Ectodermal cell (in vitro differentiated cells): ENCODE results near the gene MEX3C.

Experiments used
- H3K27ac ChIP-seq: 2 replicates; pipeline ENCODE4 v1.7.0; 2013; ENCODE audit warnings: mild to moderate bottlenecking, low read depth, low read length; ENCODE audit not compliant: insufficient read depth, poor library complexity, severe bottlenecking
- H3K27me3 ChIP-seq: 2 replicates; pipeline ENCODE4 v1.7.0; 2013; ENCODE audit warnings: mild to moderate bottlenecking, low read length; ENCODE audit not compliant: insufficient read depth, control insufficient read depth, poor library complexity, severe bottlenecking
- H3K36me3 ChIP-seq: one replicate; pipeline ENCODE4 v1.7.0; 2013; ENCODE audit warnings: low read length; ENCODE audit not compliant: control insufficient read depth, insufficient read depth
- H3K4me1 ChIP-seq: one replicate; pipeline ENCODE4 v1.7.0; 2013; ENCODE audit warnings: low read length; ENCODE audit not compliant: control insufficient read depth, insufficient read depth
- H3K4me3 ChIP-seq: 2 replicates; pipeline ENCODE4 v1.7.0; 2013; ENCODE audit warnings: low read depth, low read length, control low read depth; ENCODE audit not compliant: insufficient read depth
- H3K9me3 ChIP-seq: 2 replicates; pipeline ENCODE4 v1.7.0; 2013; ENCODE audit warnings: mild to moderate bottlenecking, low read length, moderate library complexity; ENCODE audit not compliant: control insufficient read depth
- WGBS, 2 experiments: methylation state at CpG; one replicate each; pipeline ENCODE4 v1.1.7; 2013; ENCODE audit warnings: missing lambda C conversion rate in 2 of 2; 5-methylcytosine and 5-hydroxymethylcytosine counted together

MEX3C gene

DNA sequence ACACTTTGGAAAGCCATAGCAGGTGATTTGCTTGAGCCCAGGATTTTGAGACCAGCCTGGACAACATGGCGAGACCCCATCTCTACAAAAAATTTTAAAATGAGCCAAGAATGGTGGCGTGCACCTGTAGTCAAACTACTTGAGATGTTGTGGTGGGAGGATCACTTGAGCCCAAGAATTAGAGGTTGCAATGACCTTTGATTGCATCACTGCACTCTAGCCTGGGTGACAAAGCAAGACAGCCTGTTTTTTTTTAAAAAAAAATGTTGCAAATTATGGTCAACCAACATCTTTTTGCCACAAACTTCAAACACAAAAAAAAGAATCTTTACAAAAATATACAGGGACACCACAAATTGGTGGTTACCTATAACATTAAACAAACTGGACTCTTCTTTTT is 40.3 kb downstream of the MEX3C start:
- H3K27me3 ChIP-seq: no peaks in the 10 kb centered on the region
- H3K36me3 ChIP-seq: no peaks in the 10 kb centered on the region
- WGBS, 2 experiments: 91 to 95% methylated on average over 2 of the region's 2 CpGs
- no peak overlapping the region for H3K4me3 ChIP-seq
- H3K4me1 ChIP-seq: no peaks in the 10 kb centered on the region
- no peaks in the 10 kb centered on the region for H3K9me3 ChIP-seq
- no peak overlapping the region for H3K27ac ChIP-seq

DNA sequence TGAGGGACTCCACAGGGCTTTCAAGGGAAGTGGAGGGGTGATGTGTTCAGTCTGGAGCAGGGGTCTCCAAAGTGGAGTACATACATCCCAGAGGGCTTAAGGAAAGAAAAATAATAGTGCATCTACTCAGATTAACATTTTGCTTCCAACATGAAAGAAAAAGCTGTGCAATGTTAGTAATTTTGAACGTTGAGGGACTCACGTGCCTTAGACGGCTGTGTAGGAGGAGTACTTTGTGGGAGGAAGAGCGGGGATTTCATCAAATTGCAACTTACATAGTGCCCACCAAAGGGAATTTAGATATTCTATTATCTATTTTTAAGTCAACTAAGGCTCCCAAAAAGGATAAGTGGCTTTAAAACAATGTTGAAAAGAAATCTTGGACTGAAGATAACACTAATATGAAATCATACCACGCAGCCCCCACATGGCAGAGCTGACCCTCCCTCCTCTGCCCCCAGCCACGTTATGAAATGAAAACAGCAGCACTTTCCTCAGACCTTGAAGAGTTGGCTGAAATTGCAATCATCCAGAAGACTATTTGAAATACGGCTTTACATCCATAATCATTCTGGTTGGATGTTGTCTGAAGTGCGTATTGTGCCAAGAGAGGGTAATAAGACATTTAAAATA is 42.9 kb downstream of the MEX3C start:
- H3K27ac ChIP-seq: no peak overlapping the region
- H3K36me3 ChIP-seq: no peaks in the 10 kb centered on the region
- H3K9me3 ChIP-seq: no peaks in the 10 kb centered on the region
- H3K27me3 ChIP-seq: no peaks in the 10 kb centered on the region
- WGBS, 2 experiments: 96% methylated on average over 6 to 8 of the region's 8 CpGs
- H3K4me1 ChIP-seq: no peaks in the 10 kb centered on the region
- no peak overlapping the region for H3K4me3 ChIP-seq

DNA sequence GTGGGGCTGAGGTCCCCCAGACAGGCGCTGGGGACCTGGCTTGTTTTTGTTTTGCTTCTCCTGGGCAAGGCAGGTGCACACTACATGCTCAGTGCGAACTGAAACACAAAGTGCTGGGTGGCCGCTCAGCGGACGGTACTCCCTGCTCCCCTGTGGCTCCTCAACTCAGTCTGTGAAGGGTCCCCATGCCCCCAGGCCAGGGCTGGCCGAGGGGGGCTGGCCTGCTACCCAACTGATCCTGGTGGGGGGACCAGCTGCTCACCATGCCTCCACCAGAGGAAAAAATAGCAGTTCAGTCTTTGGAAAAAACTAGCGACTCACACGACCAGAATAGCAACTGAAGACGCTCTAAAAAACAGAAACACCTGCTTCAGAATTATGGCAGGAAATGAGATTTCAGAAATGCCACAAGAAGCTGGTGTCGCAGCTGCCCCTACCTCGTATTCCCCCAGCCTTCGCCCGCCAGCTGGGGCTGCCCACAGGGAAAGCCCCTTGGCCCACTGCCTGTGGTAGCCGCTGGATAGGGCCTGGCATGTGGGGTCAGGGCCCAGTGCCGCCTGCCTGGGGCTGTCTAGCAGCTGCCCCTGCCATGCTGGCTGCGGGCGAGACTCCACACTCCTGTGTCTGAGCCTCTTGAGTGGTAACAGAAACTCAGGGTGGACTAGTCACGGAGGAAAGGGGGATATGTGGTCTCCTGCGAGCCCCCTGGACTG is 43.7 kb downstream of the MEX3C start:
- Histone ChIP-seq H3K9me3 (no peaks in the 10 kb centered on the region), H3K36me3 (no peaks in the 10 kb centered on the region), H3K27ac (no peak overlapping the region), H3K27me3 (no peaks in the 10 kb centered on the region), H3K4me3 (no peak overlapping the region), H3K4me1 (no peaks in the 10 kb centered on the region)
- 93% methylated on average over 19 of the region's 19 CpGs for WGBS, 2 experiments

DNA sequence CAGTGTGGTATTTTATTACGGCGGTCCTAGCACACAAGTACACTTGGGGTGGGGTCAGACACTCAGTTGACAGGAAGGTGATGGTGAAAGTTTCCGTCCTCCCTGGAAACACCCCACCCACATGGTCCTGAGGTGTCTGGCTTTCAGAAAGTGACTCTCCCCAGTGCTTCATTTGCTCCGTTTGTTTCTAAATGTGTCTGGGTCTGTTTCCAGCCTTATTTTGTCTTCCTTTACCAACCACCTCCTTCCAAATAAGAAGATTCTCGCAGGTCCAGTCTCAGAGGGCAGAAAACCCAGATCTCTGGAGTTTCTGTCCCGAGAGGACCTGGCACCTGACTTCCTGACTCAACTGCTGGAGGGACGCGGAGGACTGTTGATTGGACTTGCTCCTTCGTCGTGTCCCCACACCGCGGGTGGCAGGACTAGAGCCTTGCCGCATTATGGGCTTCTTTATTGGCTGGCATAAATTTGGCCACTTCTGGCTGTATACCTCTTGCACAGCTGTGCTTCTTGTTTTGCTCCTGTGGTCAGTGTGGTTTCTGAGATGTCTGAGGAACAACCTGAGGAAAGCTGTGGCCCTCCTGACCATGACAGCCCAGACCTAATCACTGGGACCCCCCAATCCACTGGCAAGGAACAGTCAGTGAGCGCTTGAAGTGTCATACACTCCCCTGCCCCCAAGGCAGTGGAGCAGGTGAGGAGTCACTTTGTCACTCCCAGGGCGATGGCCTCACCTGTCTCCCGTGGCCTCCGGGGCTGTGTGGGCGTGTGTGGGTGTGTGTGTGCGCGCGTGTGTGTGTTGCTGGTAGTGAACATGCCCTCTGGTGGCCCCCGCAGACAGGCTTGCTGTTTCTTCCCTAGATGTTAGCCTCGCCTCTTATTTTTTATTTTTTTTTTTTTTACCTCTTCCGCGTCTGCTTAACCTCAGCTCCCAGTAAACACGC is 45.6 kb downstream of the MEX3C start:
- H3K4me3 ChIP-seq: no peak overlapping the region
- no peaks in the 10 kb centered on the region for H3K36me3 ChIP-seq
- H3K27me3 ChIP-seq: no peaks in the 10 kb centered on the region
- 90 to 92% methylated on average over 25 to 26 of the region's 26 CpGs for WGBS, 2 experiments
- no peak overlapping the region for H3K27ac ChIP-seq
- no peaks in the 10 kb centered on the region for H3K9me3 ChIP-seq
- no peaks in the 10 kb centered on the region for H3K4me1 ChIP-seq

DNA sequence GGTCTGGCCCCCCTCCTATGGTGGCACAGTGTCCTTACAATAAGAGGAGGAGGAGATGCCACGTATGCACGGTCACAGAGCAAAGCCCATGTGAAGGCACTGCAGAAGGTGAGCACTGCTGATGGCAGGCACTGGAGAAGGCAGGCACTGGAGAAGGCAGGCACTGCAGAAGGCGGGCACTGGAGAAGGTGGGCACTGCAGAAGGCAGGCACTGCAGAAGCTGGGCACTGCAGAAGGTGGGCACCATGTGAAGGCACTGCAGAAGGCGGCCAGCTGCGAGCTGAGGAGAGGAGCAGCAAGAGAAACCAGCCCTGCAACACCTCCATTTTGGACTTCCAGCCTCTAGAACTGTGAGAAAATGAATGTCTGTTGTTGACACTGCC is 46.3 kb downstream of the MEX3C start:
- no peaks in the 10 kb centered on the region for H3K36me3 ChIP-seq
- WGBS, 2 experiments: 91 to 93% methylated on average over 5 of the region's 5 CpGs
- no peak overlapping the region for H3K4me3 ChIP-seq
- H3K27ac ChIP-seq: no peak overlapping the region
- H3K4me1 ChIP-seq: no peaks in the 10 kb centered on the region
- no peaks in the 10 kb centered on the region for H3K9me3 ChIP-seq
- no peaks in the 10 kb centered on the region for H3K27me3 ChIP-seq

DNA sequence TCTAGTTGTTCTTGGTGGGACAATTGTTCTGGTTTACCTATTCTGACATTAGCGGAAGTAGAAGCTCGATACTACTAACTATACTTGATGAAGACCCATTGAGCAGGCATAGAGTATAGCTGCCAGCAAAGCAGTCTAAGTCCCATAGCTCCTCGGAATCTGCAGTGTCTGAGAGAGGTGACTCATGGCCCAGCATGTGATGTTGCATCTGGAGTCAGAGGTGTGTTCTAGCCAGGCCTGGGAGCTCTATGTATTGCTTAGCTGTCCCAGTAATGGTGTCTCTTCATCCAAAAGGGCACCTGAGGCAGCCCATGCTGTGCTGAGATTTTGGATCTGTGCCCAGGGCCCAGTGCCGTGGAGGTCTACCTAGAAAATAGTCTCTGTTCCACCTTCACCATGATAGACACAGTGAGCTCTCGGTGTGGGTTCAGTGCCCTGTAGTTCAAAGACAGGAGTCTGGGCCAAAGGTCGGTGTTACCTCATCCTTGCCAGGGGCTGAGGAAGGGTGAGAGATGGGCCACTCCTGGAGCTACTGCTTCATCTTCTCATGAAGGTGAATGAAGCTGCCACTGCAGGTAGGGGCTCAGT is 47.3 kb downstream of the MEX3C start:
- 91 to 95% methylated on average over 6 of the region's 6 CpGs for WGBS, 2 experiments
- Histone ChIP-seq H3K4me3 (no peak overlapping the region), H3K9me3 (no peaks in the 10 kb centered on the region), H3K27me3 (no peaks in the 10 kb centered on the region), H3K36me3 (no peaks in the 10 kb centered on the region), H3K4me1 (no peaks in the 10 kb centered on the region), H3K27ac (no peak overlapping the region)

DNA sequence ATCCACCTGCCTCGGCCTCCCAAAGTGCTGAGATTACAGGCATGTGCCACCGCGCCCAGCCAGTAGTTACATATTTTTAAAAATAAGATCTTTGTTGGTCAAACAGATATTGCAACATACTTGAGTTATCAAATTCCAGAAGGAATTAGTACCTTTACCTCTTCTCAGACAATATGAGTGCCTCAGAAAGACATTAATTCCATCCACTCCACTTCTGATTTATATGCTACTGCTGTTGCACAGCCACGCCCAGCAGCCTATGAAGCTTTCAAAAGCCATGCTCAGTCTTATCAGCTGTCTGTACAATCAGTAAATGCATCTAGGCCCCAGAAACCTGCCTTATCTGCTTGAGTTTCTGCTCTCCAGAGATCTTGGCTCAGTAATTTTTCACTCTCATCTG is 47.8 kb downstream of the MEX3C start:
- Histone ChIP-seq H3K27ac (no peak overlapping the region), H3K4me3 (no peak overlapping the region), H3K27me3 (no peaks in the 10 kb centered on the region), H3K36me3 (no peaks in the 10 kb centered on the region), H3K9me3 (no peaks in the 10 kb centered on the region), H3K4me1 (no peaks in the 10 kb centered on the region)
- WGBS, 2 experiments: 91 to 97% methylated on average over 2 to 4 of the region's 4 CpGs

DNA sequence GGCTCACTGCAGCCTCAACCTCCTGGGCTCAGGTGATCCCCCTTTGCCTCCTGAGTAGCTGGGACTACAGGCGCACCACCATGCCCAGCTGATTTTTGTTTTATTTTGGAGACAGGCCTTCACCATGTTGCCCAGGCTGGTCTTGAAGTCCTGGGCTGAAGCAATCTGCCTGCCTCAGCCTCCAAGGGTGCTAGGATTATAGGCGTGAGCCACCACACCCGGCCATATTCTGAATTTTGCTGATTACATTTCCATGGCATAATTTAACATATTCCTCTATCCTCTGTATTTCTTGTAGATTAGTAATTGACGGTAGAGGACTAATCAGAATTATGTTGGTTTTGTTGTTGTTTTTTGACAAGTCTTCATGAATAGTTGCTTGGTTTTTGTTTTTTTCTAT is 50.6 kb downstream of the MEX3C start:
- H3K4me1 ChIP-seq: no peaks in the 10 kb centered on the region
- H3K36me3 ChIP-seq: no peaks in the 10 kb centered on the region
- H3K27ac ChIP-seq: no peak overlapping the region
- no peak overlapping the region for H3K4me3 ChIP-seq
- no peaks in the 10 kb centered on the region for H3K9me3 ChIP-seq
- 93 to 98% methylated on average over 4 of the region's 4 CpGs for WGBS, 2 experiments
- H3K27me3 ChIP-seq: no peaks in the 10 kb centered on the region

DNA sequence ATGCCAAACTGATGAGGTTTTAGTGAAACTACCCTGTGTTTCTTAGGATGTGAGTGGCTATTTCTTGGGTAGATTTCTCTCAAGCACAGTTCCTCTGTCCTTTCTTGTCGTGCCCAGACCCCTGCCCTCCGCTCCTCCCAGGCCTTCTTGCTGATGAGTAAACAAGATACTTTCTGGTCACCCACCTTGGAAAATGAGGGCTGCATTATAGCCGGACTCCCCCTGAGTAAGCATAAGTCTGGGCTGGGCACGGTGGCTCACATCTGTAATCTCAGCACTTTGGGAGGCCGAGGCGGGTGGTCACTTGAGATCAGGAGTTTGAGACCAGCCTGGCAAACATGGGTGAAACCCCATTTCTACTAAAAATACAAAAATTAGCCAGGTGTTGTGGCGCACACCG is 58.5 kb downstream of the MEX3C start:
- Histone ChIP-seq H3K9me3 (no peaks in the 10 kb centered on the region), H3K36me3 (no peaks in the 10 kb centered on the region), H3K27me3 (no peaks in the 10 kb centered on the region), H3K4me3 (no peak overlapping the region), H3K4me1 (no peaks in the 10 kb centered on the region), H3K27ac (no peak overlapping the region)
- 93 to 97% methylated on average over 8 of the region's 8 CpGs for WGBS, 2 experiments

DNA sequence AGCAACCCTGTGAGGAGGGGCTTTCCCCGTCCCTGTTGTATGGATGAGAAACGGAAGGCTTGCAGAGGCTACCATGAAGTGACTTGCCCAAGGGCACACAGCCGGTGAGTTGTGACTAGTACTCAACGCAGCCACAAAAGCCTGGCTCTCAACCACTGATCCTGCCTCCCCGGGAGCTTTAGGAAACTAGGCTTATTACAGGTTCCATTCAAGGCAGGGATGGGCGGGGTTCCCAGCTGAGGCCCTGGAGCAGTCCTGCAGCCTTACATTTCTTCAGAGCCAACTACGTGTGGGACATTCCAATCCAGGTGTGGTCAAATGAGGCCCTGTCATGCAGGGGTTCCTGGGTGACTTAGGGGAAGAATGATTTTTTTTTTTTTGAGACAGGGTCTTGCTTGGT is 59.6 kb downstream of the MEX3C start:
- Histone ChIP-seq H3K4me1 (no peaks in the 10 kb centered on the region), H3K36me3 (no peaks in the 10 kb centered on the region), H3K27ac (no peak overlapping the region), H3K27me3 (no peaks in the 10 kb centered on the region), H3K4me3 (no peak overlapping the region), H3K9me3 (no peaks in the 10 kb centered on the region)
- WGBS, 2 experiments: 81 to 89% methylated on average over 7 of the region's 7 CpGs
